K562 (cell line): Measurements from ENCODE around the gene MITF. TPM values are rescaled to one million over a fixed set of nuclear protein-coding genes. Genes with fewer than 3 reads are reported as not detected.

Experiments used
- ATAC-seq: fragments of 200-7000 bp; cut with Tn5 transposase; 3 replicates; pipeline ENCODE4 v1.9.1; 2020; ENCODE audit warnings: moderate library complexity
- BruUV-seq: library from RNA; stranded (reverse); fragments of 400-500 nt; replicated peaks from 2 replicates; lab custom pipeline; 2021; lab: Mats Ljungman, UMichigan
- CTCF ChIA-PET: fragments of 300-600 bp; formaldehyde crosslinking; extraction: SDS; loops from one replicate; lab custom pipeline; 2021; ENCODE audit warnings: low intra/inter-chr PET ratio; lab: Yijun Ruan, JAX
- POLR2A ChIA-PET: fragments of 300-600, 350-650 bp; sonication (Branson Sonifier 250); formaldehyde crosslinking; extraction: SDS; loops from one replicate; lab custom pipeline; 2021; ENCODE audit warnings: antibody characterized with exemption, inconsistent platforms; lab: Yijun Ruan, JAX
- DNase-seq, 4 experiments: peaks; one replicate each; pipeline versions ENCODE4 v3.0.0 to v3.0.0-alpha.2; 2011 to 2018; ENCODE audit warnings: low spot score in 3 of 4, mixed read lengths in 3 of 4; ENCODE audit errors: extremely low read depth in 1 of 4
- FAIRE-seq: peaks from 2 replicates; lab custom pipeline; 2011; peaks lifted over from hg19 to GRCh38; lab: Jason Lieb, UNC
- H2AFZ ChIP-seq: 2 replicates; pipeline ENCODE4 v1.6.0; 2011; ENCODE audit warnings: low read depth, low read length, control low read depth, inconsistent platforms
- H3K27ac ChIP-seq: fragments of 200-600 bp; 3 replicates; pipeline ENCODE4 v1.8.0; 2011; ENCODE audit warnings: low read depth, mild to moderate bottlenecking, control low read depth, inconsistent platforms, low read length, moderate library complexity, mixed read lengths; ENCODE audit errors: extremely low read depth
- H3K27me3 ChIP-seq, 2 experiments: fragments of 300-600 bp in 1 of 2; 2 replicates in 1 of 2; 3 replicates in 1 of 2; pipeline versions ENCODE4 v1.6.0 to v1.8.0; 2011; ENCODE audit warnings: inconsistent platforms in 2 of 2, low read length in 2 of 2, mild to moderate bottlenecking in 1 of 2, mixed read lengths in 1 of 2, moderate library complexity in 1 of 2; ENCODE audit not compliant: control insufficient read depth in 2 of 2, insufficient read depth in 2 of 2
- H3K36me3 ChIP-seq: fragments of 300-600 bp; 3 replicates; pipeline ENCODE4 v1.8.0; 2011; ENCODE audit warnings: mild to moderate bottlenecking, low read length, inconsistent platforms; ENCODE audit not compliant: control insufficient read depth, insufficient read depth
- H3K4me1 ChIP-seq, 2 experiments: fragments of 200-600 bp in 1 of 2; replicated peaks in 1 of 2; 2 replicates in 1 of 2; 3 replicates in 1 of 2; pipeline versions ENCODE4 v1.5.1 to v1.8.0; 2011; ENCODE audit warnings: inconsistent platforms in 2 of 2, low read length in 2 of 2, mild to moderate bottlenecking in 1 of 2, mixed read lengths in 1 of 2, moderate library complexity in 1 of 2; ENCODE audit not compliant: control insufficient read depth in 2 of 2, insufficient read depth in 2 of 2
- H3K4me2 ChIP-seq: 2 replicates; pipeline ENCODE4 v1.6.1; 2011; ENCODE audit warnings: low read length, control low read depth, inconsistent platforms, mixed read lengths; ENCODE audit not compliant: insufficient read depth
- H3K4me3 ChIP-seq: fragments of 200-600 bp; sonication (generic), shearing (Covaris generic); 2 replicates; pipeline ENCODE4 v1.5.1; 2016; ENCODE audit warnings: control low read depth, inconsistent platforms
- H3K79me2 ChIP-seq: fragments of 200-600 bp; 3 replicates; pipeline ENCODE4 v1.8.0; 2011; ENCODE audit warnings: low read length, inconsistent platforms; ENCODE audit not compliant: control insufficient read depth, insufficient read depth
- H3K9ac ChIP-seq, 2 experiments: 2 replicates each; pipeline versions ENCODE4 v1.6.0 to v1.6.1; 2011; ENCODE audit warnings: low read depth in 2 of 2, low read length in 2 of 2, control low read depth in 1 of 2, inconsistent platforms in 1 of 2, mild to moderate bottlenecking in 1 of 2, mixed read lengths in 1 of 2; ENCODE audit not compliant: insufficient read depth in 1 of 2
- H3K9me1 ChIP-seq: one replicate; pipeline ENCODE4 v1.6.0; 2011; ENCODE audit warnings: inconsistent platforms, mild to moderate bottlenecking, low read length, moderate library complexity; ENCODE audit not compliant: control insufficient read depth, insufficient read depth
- H3K9me3 ChIP-seq: replicated peaks from 2 replicates; pipeline ENCODE4 v1.5.1; 2011; ENCODE audit warnings: low read depth, low read length, inconsistent platforms; ENCODE audit not compliant: control insufficient read depth, insufficient read depth
- H4K20me1 ChIP-seq: replicated peaks from 2 replicates; pipeline ENCODE4 v1.6.1; 2011; ENCODE audit warnings: low read length, inconsistent platforms, mixed read lengths; ENCODE audit not compliant: control insufficient read depth, insufficient read depth
- BDP1 ChIP-seq: IDR thresholded peaks from 3 replicates; pipeline ENCODE4 v1.6.1; 2011; ENCODE audit not compliant: insufficient read length, insufficient read depth
- HNRNPL ChIP-seq: fragments of 200-400 bp; formaldehyde crosslinking; IDR thresholded peaks from 2 replicates; pipeline ENCODE4 v1.6.1; 2017; ENCODE audit warnings: low read depth, mild to moderate bottlenecking, low read length
- MAFG ChIP-seq: fragments of 450-650 bp; conservative IDR thresholded peaks from 2 replicates; pipeline ENCODE4 v1.6.1; 2016; ENCODE audit warnings: missing genetic modification characterization, missing compliant biosample characterization
- PRDM10 ChIP-seq: fragments of 450-650 bp; IDR thresholded peaks from 2 replicates; pipeline ENCODE4 v1.6.1; 2018; ENCODE audit not compliant: partially characterized antibody
- RAD21 ChIP-seq, 2 experiments: fragments of 250-450 bp in 1 of 2; fragments of 450-650 bp in 1 of 2; sonication (Bioruptor Pico) in 1 of 2; formaldehyde crosslinking in 1 of 2; IDR thresholded peaks in 1 of 2; conservative IDR thresholded peaks in 1 of 2; 2 replicates each; pipeline versions ENCODE4 v1.4.0 to v1.8.0; 2020 to 2022; ENCODE audit warnings: mild to moderate bottlenecking in 2 of 2, moderate library complexity in 1 of 2
- TCFL5 ChIP-seq: fragments of 250-450 bp; sonication (Bioruptor Pico); conservative IDR thresholded peaks from 2 replicates; pipeline ENCODE4 v1.6.1; 2021; ENCODE audit warnings: mild to moderate bottlenecking, moderate library complexity, matching md5 sums
- TFAM ChIP-seq: fragments of 250-450 bp; sonication (Bioruptor Pico); conservative IDR thresholded peaks from 2 replicates; pipeline ENCODE4 v1.5.0; 2021; ENCODE audit warnings: mild to moderate bottlenecking, moderate library complexity
- ZNF408 ChIP-seq: fragments of 250-450 bp; sonication (Bioruptor Pico); IDR thresholded peaks from 2 replicates; pipeline ENCODE4 v1.4.0; 2020; ENCODE audit warnings: low read depth, mild to moderate bottlenecking, moderate library complexity
- ZNF75A ChIP-seq: fragments of 450-650 bp; formaldehyde crosslinking; IDR thresholded peaks from 2 replicates; pipeline ENCODE4 v1.4.0; 2020; ENCODE audit warnings: mild to moderate bottlenecking
- WGBS: fragments of 100-300 bp; shearing (Covaris generic); methylation state at CpG from one replicate; pipeline ENCODE4 v1.1.6; 2016; ENCODE audit warnings: low coverage, mixed read lengths; ENCODE audit not compliant: insufficient coverage; ENCODE audit errors: missing lambda C conversion rate; 5-methylcytosine and 5-hydroxymethylcytosine counted together
- in situ Hi-C: fragments of 300-500 bp; cut with MboI; formaldehyde crosslinking; loops from 4 replicates; pipeline ENCODE4 v1.15.0; 2018; ENCODE audit warnings: inconsistent platforms, mixed read lengths
- intact Hi-C: fragments of 100-400 bp; cut with micrococcal nuclease; formaldehyde crosslinking; loops from 2 replicates; pipeline ENCODE4 v1.14.2; 2022
- polyA plus RNA-seq, 8 experiments: library from polyadenylated mRNA; depleted of rRNA in 4 of 8; stranded (reverse) in 5 of 8; unstranded in 3 of 8; fragments of >200 nt; fragmentation: Nextera tagmentation in 2 of 8; fragmentation: Illumina TruSeq in 1 of 8; extraction: Ambion mirVana in 2 of 8; extraction: Trizol in 1 of 8; gene quantifications; 2 replicates each; pipeline versions ENCODE4 v1.2.1 to v1.2.3, GENCODE V29; 2011 to 2014; ENCODE audit warnings: inconsistent platforms in 1 of 8, missing spikeins in 1 of 8
- total RNA-seq, 7 experiments: library from RNA; depleted of rRNA in 6 of 7; stranded (reverse); fragments of >200 nt in 6 of 7; fragmentation: Illumina TruSeq in 2 of 7; extraction: Trizol in 2 of 7; gene quantifications; 2 replicates each; pipeline versions ENCODE4 v1.2.1 to v1.2.3, GENCODE V29; 2011 to 2021; ENCODE audit warnings: low replicate concordance in 1 of 7

Gene MITF
- total and polyA plus RNA-seq, 9 of the 15 experiments (the other 6 are each of a cell fraction or from before 2014, with no cell fraction given) = 5.6 to 14.9 (median 11.1) TPM

- H4K20me1 ChIP-seq = no peaks in the 10 kb centered on the region
- no TSS peak for BruUV-seq
- no peak for FAIRE-seq
- no peaks in the 10 kb centered on the region for H3K36me3 ChIP-seq
- H3K4me2 ChIP-seq = no peak overlapping the region
- H3K79me2 ChIP-seq = no peaks in the 10 kb centered on the region
- CTCF ChIA-PET = no interaction called here
- no peak overlapping the region for H2AFZ ChIP-seq
- H3K9me3 ChIP-seq = no peaks in the 10 kb centered on the region
- POLR2A ChIA-PET = interaction anchor here (1.1 to 1.7 kb wide), 3 partner anchors 11 to 16 kb away, joined by 3 to 4 read pairs (median 3); no protein-coding TSS in a partner anchor
- H3K4me1 ChIP-seq = peaks cover 0 to 5% of the 10 kb centered on the region in 2 experiments; a peak in 3 of 5 replicates
- in situ Hi-C loops = no loop called here
- no peak overlapping the region for H3K9ac ChIP-seq
- no peaks in the 10 kb centered on the region for H3K9me1 ChIP-seq
- H3K27me3 ChIP-seq = no peaks in the 10 kb centered on the region
- no peak overlapping the region for H3K27ac ChIP-seq
- WGBS = 43% methylated on average over 4 of the region's 4 CpGs
- H3K4me3 ChIP-seq = no peak overlapping the region
- no peak for DNase-seq
- no peak for ATAC-seq
- intact Hi-C loops = no loop called here
- TF ChIP-seq ZNF75A (CRISPR knock-in tag) (no peak), RAD21 (CRISPR knock-in tag; conservative IDR thresholded peaks at IDR 0.05 in 1 of 2, IDR thresholded peaks at IDR 0.05 in 1 of 2) (no peak), ZNF408 (CRISPR knock-in tag) (no peak), BDP1 (no peak), MAFG (tag) (0 out of 2 replicates have a peak, but pooled peaks have one; percentile 28), TCFL5 (CRISPR knock-in tag) (no peak), PRDM10 (no peak), TFAM (CRISPR knock-in tag) (no peak), HNRNPL (no peak)
Observed at GRCh38 chr3:69710153-69710977, 28.9 kb upstream of the MITF start.
